Liver (tissue), 9 donors: ENCODE data around the gene TPD52L2. TPM values are rescaled to one million over a fixed set of nuclear protein-coding genes. Genes with fewer than 3 reads are reported as not detected.

Experiments
- DNase-seq: peaks from one replicate; pipeline ENCODE4 v3.0.0-alpha.2; 2017; ENCODE audit warnings: low spot score
- H3K27ac ChIP-seq, 2 donors: one replicate each; pipeline ENCODE4 v1.7.0; 2013; ENCODE audit warnings: inconsistent platforms in 2 of 2, low read length in 2 of 2, control low read depth in 1 of 2, low read depth in 1 of 2, mild to moderate bottlenecking in 1 of 2
- H3K27me3 ChIP-seq, 4 donors: one replicate each; pipeline versions ENCODE4 v1.6.1 to v1.7.0; 2013; ENCODE audit warnings: low read length in 3 of 4, inconsistent platforms in 1 of 4, mild to moderate bottlenecking in 1 of 4, moderate library complexity in 1 of 4; ENCODE audit not compliant: control insufficient read depth in 4 of 4, insufficient read depth in 4 of 4
- H3K36me3 ChIP-seq, 4 donors: one replicate each; pipeline versions ENCODE4 v1.6.1 to v1.7.0; 2013; ENCODE audit warnings: low read length in 3 of 4, mild to moderate bottlenecking in 3 of 4, low read depth in 1 of 4, moderate library complexity in 1 of 4; ENCODE audit not compliant: control insufficient read depth in 4 of 4, insufficient read depth in 3 of 4
- H3K4me1 ChIP-seq, 4 donors: one replicate each; pipeline versions ENCODE4 v1.6.1 to v1.7.0; 2013; ENCODE audit warnings: low read length in 3 of 4, mild to moderate bottlenecking in 3 of 4, moderate library complexity in 1 of 4; ENCODE audit not compliant: control insufficient read depth in 4 of 4, insufficient read depth in 4 of 4
- H3K4me3 ChIP-seq, 3 donors: one replicate each; pipeline versions ENCODE4 v1.6.1 to v1.7.0; 2013; ENCODE audit warnings: low read length in 3 of 3, control low read depth in 1 of 3, low read depth in 1 of 3, mild to moderate bottlenecking in 1 of 3
- H3K9ac ChIP-seq, 2 donors: one replicate each; pipeline ENCODE4 v1.7.0; 2013; ENCODE audit warnings: low read length in 2 of 2, mild to moderate bottlenecking in 2 of 2, moderate library complexity in 2 of 2, control low read depth in 1 of 2, low read depth in 1 of 2
- H3K9me3 ChIP-seq, 4 donors: one replicate each; pipeline versions ENCODE4 v1.6.1 to v1.7.0; 2013; ENCODE audit warnings: low read length in 3 of 4; ENCODE audit not compliant: control insufficient read depth in 4 of 4
- EGR1 ChIP-seq, 2 donors: IDR thresholded peaks; 2 replicates each; pipeline ENCODE4 v1.6.1; 2016 to 2018; ENCODE audit warnings: antibody characterized with exemption in 2 of 2, low read depth in 2 of 2
- FOXA1 ChIP-seq: IDR thresholded peaks from 2 replicates; pipeline ENCODE4 v1.6.1; 2016; ENCODE audit warnings: antibody characterized with exemption
- FOXA2 ChIP-seq: IDR thresholded peaks from 2 replicates; pipeline ENCODE4 v1.6.1; 2016; ENCODE audit warnings: antibody characterized with exemption
- GABPA ChIP-seq, 2 donors: IDR thresholded peaks in 1 of 2; conservative IDR thresholded peaks in 1 of 2; 2 replicates each; pipeline ENCODE4 v1.6.1; 2016; ENCODE audit warnings: antibody characterized with exemption in 2 of 2, mild to moderate bottlenecking in 1 of 2, moderate library complexity in 1 of 2
- HNF4A ChIP-seq, 2 donors: conservative IDR thresholded peaks; 2 replicates each; pipeline ENCODE4 v1.6.1; 2016; ENCODE audit warnings: antibody characterized with exemption in 2 of 2, mild to moderate bottlenecking in 2 of 2
- HNF4G ChIP-seq: IDR thresholded peaks from 2 replicates; pipeline ENCODE4 v1.6.1; 2016; ENCODE audit warnings: antibody characterized with exemption
- JUND ChIP-seq, 2 donors: IDR thresholded peaks; 2 replicates each; pipeline ENCODE4 v1.6.1; 2016; ENCODE audit warnings: antibody characterized with exemption in 2 of 2
- NR2F2 ChIP-seq: IDR thresholded peaks from 2 replicates; pipeline ENCODE4 v1.6.1; 2016; ENCODE audit warnings: antibody characterized with exemption
- RAD21 ChIP-seq, 2 donors: IDR thresholded peaks; 2 replicates each; pipeline ENCODE4 v1.6.1; 2016; ENCODE audit warnings: antibody characterized with exemption in 2 of 2, mild to moderate bottlenecking in 2 of 2
- RXRA ChIP-seq, 2 donors: IDR thresholded peaks; 2 replicates each; pipeline ENCODE4 v1.6.1; 2017 to 2018; ENCODE audit warnings: antibody characterized with exemption in 2 of 2, mild to moderate bottlenecking in 1 of 2
- SP1 ChIP-seq: IDR thresholded peaks from 2 replicates; pipeline ENCODE4 v1.6.1; 2018; ENCODE audit warnings: antibody characterized with exemption, mild to moderate bottlenecking
- TAF1 ChIP-seq: conservative IDR thresholded peaks from 2 replicates; pipeline ENCODE4 v1.6.1; 2016; ENCODE audit warnings: antibody characterized with exemption, mild to moderate bottlenecking
- WGBS: extraction: QIAGEN DNeasy Blood & Tissue Kit; methylation state at CpG from one replicate; pipeline ENCODE4 v1.1.7; 2013; 5-methylcytosine and 5-hydroxymethylcytosine counted together
- polyA plus RNA-seq, 2 donors: library from polyadenylated mRNA; stranded (reverse) in 1 of 2; unstranded in 1 of 2; fragments of 200-250 nt in 1 of 2; fragments of >200 nt in 1 of 2; fragmentation: Nextera tagmentation in 1 of 2; extraction: Ambion mirVana in 1 of 2; gene quantifications; one replicate each; pipeline versions ENCODE4 v1.2.1 to v1.2.3, GENCODE V29; 2013 to 2015
- total RNA-seq, 2 donors: library from RNA; depleted of rRNA; stranded (reverse); fragments of >200 nt; gene quantifications; one replicate each; pipeline ENCODE4 v1.2.3, GENCODE V29; 2014
- TF ChIP-seq, protein P1 (sequence below): IDR thresholded peaks from 2 replicates; pipeline ENCODE4 v1.6.1; 2016; ENCODE audit warnings: antibody characterized with exemption, mild to moderate bottlenecking
- TF ChIP-seq, protein P2 (sequence below): IDR thresholded peaks from 2 replicates; pipeline ENCODE4 v1.6.1; 2016; ENCODE audit warnings: antibody characterized with exemption
- TF ChIP-seq, protein P3 (sequence below): IDR thresholded peaks from 2 replicates; pipeline ENCODE4 v1.6.1; 2016; ENCODE audit warnings: antibody characterized with exemption
- TF ChIP-seq, protein P4 (sequence below): IDR thresholded peaks from 2 replicates; pipeline ENCODE4 v1.6.1; 2016; ENCODE audit warnings: antibody characterized with exemption
- TF ChIP-seq, protein P5 (sequence below): fragments of 150-350 bp; IDR thresholded peaks from 2 replicates; pipeline ENCODE4 v1.5.1; 2017; ENCODE audit warnings: improper control_type of control experiment, low read depth, low read length; ENCODE audit not compliant: missing input control
- donor health status: healthy.
- donor health status: healthy.
- donor health status: healthy.
- donor health status: healthy.
- donor health status: healthy.

The TPD52L2 gene
- total and polyA plus RNA-seq, 4 donors = 12.3 to 33.0 (median 28.2) TPM

DNA sequence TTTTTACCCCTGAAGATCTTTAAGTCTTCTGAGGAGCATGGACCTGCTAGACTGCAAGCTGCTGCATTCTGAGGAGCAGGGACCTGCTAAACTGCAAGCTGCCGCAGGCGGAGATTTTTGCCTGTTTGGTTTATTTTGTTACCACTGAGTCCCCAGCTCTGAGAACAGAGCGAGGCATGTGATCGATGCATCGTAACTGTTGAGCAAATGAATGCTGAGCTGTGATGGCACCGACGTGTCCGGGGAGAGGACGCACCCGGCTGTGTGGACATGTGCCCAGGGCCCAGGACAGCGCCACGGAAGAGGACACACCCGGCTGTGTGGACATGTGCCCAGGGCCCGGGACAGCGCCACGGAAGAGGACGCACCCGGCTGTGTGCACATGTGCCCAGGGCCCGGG, 54.1 kb downstream of the TPD52L2 start:
- TF ChIP-seq, protein P1, sequence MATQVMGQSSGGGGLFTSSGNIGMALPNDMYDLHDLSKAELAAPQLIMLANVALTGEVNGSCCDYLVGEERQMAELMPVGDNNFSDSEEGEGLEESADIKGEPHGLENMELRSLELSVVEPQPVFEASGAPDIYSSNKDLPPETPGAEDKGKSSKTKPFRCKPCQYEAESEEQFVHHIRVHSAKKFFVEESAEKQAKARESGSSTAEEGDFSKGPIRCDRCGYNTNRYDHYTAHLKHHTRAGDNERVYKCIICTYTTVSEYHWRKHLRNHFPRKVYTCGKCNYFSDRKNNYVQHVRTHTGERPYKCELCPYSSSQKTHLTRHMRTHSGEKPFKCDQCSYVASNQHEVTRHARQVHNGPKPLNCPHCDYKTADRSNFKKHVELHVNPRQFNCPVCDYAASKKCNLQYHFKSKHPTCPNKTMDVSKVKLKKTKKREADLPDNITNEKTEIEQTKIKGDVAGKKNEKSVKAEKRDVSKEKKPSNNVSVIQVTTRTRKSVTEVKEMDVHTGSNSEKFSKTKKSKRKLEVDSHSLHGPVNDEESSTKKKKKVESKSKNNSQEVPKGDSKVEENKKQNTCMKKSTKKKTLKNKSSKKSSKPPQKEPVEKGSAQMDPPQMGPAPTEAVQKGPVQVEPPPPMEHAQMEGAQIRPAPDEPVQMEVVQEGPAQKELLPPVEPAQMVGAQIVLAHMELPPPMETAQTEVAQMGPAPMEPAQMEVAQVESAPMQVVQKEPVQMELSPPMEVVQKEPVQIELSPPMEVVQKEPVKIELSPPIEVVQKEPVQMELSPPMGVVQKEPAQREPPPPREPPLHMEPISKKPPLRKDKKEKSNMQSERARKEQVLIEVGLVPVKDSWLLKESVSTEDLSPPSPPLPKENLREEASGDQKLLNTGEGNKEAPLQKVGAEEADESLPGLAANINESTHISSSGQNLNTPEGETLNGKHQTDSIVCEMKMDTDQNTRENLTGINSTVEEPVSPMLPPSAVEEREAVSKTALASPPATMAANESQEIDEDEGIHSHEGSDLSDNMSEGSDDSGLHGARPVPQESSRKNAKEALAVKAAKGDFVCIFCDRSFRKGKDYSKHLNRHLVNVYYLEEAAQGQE = no peak
- TF ChIP-seq HNF4A (conservative IDR thresholded peaks at IDR 0.05) = no peak
- TF ChIP-seq FOXA2 = no peak
- no peak for TF ChIP-seq FOXA1
- TF ChIP-seq TAF1 = no peak
- TF ChIP-seq GABPA (IDR thresholded peaks at IDR 0.05 in 1 of 2, conservative IDR thresholded peaks at IDR 0.05 in 1 of 2) = no peak
- TF ChIP-seq EGR1 (IDR thresholded peaks at IDR 0.05; ENCODE audit: low read depth in 2 of 2) = no peak
- no peak for TF ChIP-seq SP1
- TF ChIP-seq, protein P2, sequence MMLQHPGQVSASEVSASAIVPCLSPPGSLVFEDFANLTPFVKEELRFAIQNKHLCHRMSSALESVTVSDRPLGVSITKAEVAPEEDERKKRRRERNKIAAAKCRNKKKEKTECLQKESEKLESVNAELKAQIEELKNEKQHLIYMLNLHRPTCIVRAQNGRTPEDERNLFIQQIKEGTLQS = no peak
- TF ChIP-seq, protein P3, sequence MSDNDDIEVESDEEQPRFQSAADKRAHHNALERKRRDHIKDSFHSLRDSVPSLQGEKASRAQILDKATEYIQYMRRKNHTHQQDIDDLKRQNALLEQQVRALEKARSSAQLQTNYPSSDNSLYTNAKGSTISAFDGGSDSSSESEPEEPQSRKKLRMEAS = no peak
- TF ChIP-seq, protein P4, sequence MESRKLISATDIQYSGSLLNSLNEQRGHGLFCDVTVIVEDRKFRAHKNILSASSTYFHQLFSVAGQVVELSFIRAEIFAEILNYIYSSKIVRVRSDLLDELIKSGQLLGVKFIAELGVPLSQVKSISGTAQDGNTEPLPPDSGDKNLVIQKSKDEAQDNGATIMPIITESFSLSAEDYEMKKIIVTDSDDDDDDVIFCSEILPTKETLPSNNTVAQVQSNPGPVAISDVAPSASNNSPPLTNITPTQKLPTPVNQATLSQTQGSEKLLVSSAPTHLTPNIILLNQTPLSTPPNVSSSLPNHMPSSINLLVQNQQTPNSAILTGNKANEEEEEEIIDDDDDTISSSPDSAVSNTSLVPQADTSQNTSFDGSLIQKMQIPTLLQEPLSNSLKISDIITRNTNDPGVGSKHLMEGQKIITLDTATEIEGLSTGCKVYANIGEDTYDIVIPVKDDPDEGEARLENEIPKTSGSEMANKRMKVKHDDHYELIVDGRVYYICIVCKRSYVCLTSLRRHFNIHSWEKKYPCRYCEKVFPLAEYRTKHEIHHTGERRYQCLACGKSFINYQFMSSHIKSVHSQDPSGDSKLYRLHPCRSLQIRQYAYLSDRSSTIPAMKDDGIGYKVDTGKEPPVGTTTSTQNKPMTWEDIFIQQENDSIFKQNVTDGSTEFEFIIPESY = no peak
- no peak for TF ChIP-seq RXRA (IDR thresholded peaks at IDR 0.05)
- TF ChIP-seq NR2F2 = no peak
- no peak for TF ChIP-seq RAD21 (IDR thresholded peaks at IDR 0.05)
- no peak for TF ChIP-seq JUND (IDR thresholded peaks at IDR 0.05)
- TF ChIP-seq HNF4G = no peak
- TF ChIP-seq, protein P5, sequence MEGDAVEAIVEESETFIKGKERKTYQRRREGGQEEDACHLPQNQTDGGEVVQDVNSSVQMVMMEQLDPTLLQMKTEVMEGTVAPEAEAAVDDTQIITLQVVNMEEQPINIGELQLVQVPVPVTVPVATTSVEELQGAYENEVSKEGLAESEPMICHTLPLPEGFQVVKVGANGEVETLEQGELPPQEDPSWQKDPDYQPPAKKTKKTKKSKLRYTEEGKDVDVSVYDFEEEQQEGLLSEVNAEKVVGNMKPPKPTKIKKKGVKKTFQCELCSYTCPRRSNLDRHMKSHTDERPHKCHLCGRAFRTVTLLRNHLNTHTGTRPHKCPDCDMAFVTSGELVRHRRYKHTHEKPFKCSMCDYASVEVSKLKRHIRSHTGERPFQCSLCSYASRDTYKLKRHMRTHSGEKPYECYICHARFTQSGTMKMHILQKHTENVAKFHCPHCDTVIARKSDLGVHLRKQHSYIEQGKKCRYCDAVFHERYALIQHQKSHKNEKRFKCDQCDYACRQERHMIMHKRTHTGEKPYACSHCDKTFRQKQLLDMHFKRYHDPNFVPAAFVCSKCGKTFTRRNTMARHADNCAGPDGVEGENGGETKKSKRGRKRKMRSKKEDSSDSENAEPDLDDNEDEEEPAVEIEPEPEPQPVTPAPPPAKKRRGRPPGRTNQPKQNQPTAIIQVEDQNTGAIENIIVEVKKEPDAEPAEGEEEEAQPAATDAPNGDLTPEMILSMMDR = no peak
- 96% methylated on average over 19 of the region's 19 CpGs for WGBS
- Histone ChIP-seq H3K9ac (no peak overlapping the region), H3K4me3 (no peak overlapping the region), H3K9me3 (no peaks in the 10 kb centered on the region), H3K4me1 (no peaks in the 10 kb centered on the region), H3K36me3 (peaks cover 0 to 12% (median 4%) of the 10 kb centered on the region in 4 donors), H3K27me3 (no peaks in the 10 kb centered on the region), H3K27ac (no peak overlapping the region)
- no peak for DNase-seq
